HCT116 (cell line): ENCODE results near the gene ZYX. TPM values are rescaled to one million over a fixed set of nuclear protein-coding genes. Genes with fewer than 3 reads are reported as not detected.

Source experiments
- ATAC-seq: fragments of 200-7000 bp; cut with Tn5 transposase; 2 replicates; pipeline ENCODE4 v1.9.1; 2020; ENCODE audit warnings: mild to moderate bottlenecking, moderate library complexity
- BruUV-seq: library from RNA; stranded (reverse); fragments of 400-500 nt; replicated peaks from 2 replicates; lab custom pipeline; 2021; lab: Mats Ljungman, UMichigan
- CTCF ChIA-PET: fragments of 300-600 bp; sonication (Branson Sonifier 250); formaldehyde crosslinking; loops from one replicate; lab custom pipeline; 2021; ENCODE audit warnings: antibody characterized with exemption; lab: Charles Lee
- POLR2A ChIA-PET: fragments of 300-600, 350-600 bp; sonication (Branson Sonifier 250); formaldehyde crosslinking; loops from one replicate; lab custom pipeline; 2021; ENCODE audit warnings: antibody characterized with exemption; lab: Charles Lee
- RAD21 ChIA-PET, 2 experiments: fragments of 300-600 bp; sonication (Branson Sonifier 250); formaldehyde crosslinking; loops; one replicate each; lab custom pipeline; 2023; ENCODE audit warnings: low total read pairs in 2 of 2; ENCODE audit not compliant: uncharacterized antibody in 2 of 2, unreplicated experiment in 2 of 2, low non-redundant PET in 1 of 2; lab: Charles Lee
- DNase-seq: peaks from one replicate; pipeline ENCODE4 v3.0.0-alpha.2; 2010; ENCODE audit warnings: low read depth, low spot score
- H2AFZ ChIP-seq: fragments of 200-600 bp; shearing (Covaris generic), sonication (generic); 2 replicates; pipeline ENCODE4 v1.6.1; 2017; ENCODE audit warnings: low read depth, mixed run types, mixed read lengths, antibody characterized with exemption, low read length; ENCODE audit not compliant: poor library complexity, severe bottlenecking
- H3K27ac ChIP-seq: 2 replicates; pipeline ENCODE4 v1.5.1; 2012; ENCODE audit warnings: low read depth, low read length
- H3K27me3 ChIP-seq: fragments of 200-600 bp; sonication (generic); 2 replicates; pipeline ENCODE4 v1.6.1; 2016; ENCODE audit warnings: mixed run types, low read length, mixed read lengths; ENCODE audit not compliant: insufficient read depth
- H3K36me3 ChIP-seq, 2 experiments: fragments of 200-500 bp in 1 of 2; fragments of 200-600 bp in 1 of 2; sonication (Bioruptor generic) in 1 of 2; sonication (generic) in 1 of 2; 2 replicates each; pipeline versions ENCODE4 v1.5.1 to v1.6.1; 2014 to 2016; ENCODE audit warnings: low read length in 2 of 2, inconsistent platforms in 1 of 2, mixed read lengths in 1 of 2, mixed run types in 1 of 2; ENCODE audit not compliant: insufficient read depth in 2 of 2, control insufficient read depth in 1 of 2
- H3K4me1 ChIP-seq, 2 experiments: fragments of 200-600 bp in 1 of 2; sonication (generic) in 1 of 2; 2 replicates each; pipeline versions ENCODE4 v1.5.1 to v1.6.1; 2012 to 2017; ENCODE audit warnings: low read length in 2 of 2, inconsistent platforms in 1 of 2, mild to moderate bottlenecking in 1 of 2, mixed read lengths in 1 of 2, mixed run types in 1 of 2, moderate library complexity in 1 of 2; ENCODE audit not compliant: insufficient read depth in 2 of 2, control insufficient read depth in 1 of 2
- H3K4me2 ChIP-seq: fragments of 200-600 bp; sonication (generic); 2 replicates; pipeline ENCODE4 v1.6.1; 2017; ENCODE audit warnings: mixed run types, low read length, mixed read lengths
- H3K4me3 ChIP-seq, 2 experiments: fragments of 200-600 bp in 1 of 2; sonication (generic) in 1 of 2; replicated peaks in 1 of 2; 2 replicates each; pipeline ENCODE4 v1.5.1; 2011 to 2016; ENCODE audit warnings: low read length in 2 of 2, control low read depth in 1 of 2, low read depth in 1 of 2, mild to moderate bottlenecking in 1 of 2, mixed read lengths in 1 of 2, mixed run types in 1 of 2
- H3K79me2 ChIP-seq: fragments of 200-600 bp; sonication (generic); 2 replicates; pipeline ENCODE4 v1.6.1; 2017; ENCODE audit warnings: mild to moderate bottlenecking, mixed run types, low read length, moderate library complexity, mixed read lengths; ENCODE audit not compliant: insufficient read depth
- H3K9ac ChIP-seq: fragments of 200-600 bp; sonication (generic); 2 replicates; pipeline ENCODE4 v1.6.1; 2016; ENCODE audit warnings: low read length, mixed read lengths
- H3K9me2 ChIP-seq: fragments of 200-600 bp; sonication (generic), shearing (Covaris generic); 2 replicates; pipeline ENCODE4 v1.6.1; 2017; ENCODE audit warnings: mixed run types, mild to moderate bottlenecking, moderate library complexity; ENCODE audit not compliant: insufficient read depth
- H3K9me3 ChIP-seq, 2 experiments: fragments of 200-500 bp in 1 of 2; fragments of 200-600 bp in 1 of 2; sonication (Bioruptor generic) in 1 of 2; sonication (generic) in 1 of 2; 2 replicates each; pipeline ENCODE4 v1.6.1; 2014 to 2017; ENCODE audit warnings: low read length in 2 of 2, mixed read lengths in 2 of 2, inconsistent platforms in 1 of 2, low read depth in 1 of 2, mild to moderate bottlenecking in 1 of 2, mixed run types in 1 of 2, moderate library complexity in 1 of 2; ENCODE audit not compliant: control insufficient read depth in 1 of 2, insufficient read depth in 1 of 2
- H4K20me1 ChIP-seq: fragments of 200-600 bp; sonication (generic), shearing (Covaris generic); 2 replicates; pipeline ENCODE4 v1.6.1; 2017; ENCODE audit warnings: mixed run types, mild to moderate bottlenecking, moderate library complexity; ENCODE audit not compliant: insufficient read depth
- CTCF ChIP-seq, 3 experiments: fragments of 200-600 bp in 1 of 3; sonication (generic) in 1 of 3; IDR thresholded peaks in 2 of 3; conservative IDR thresholded peaks in 1 of 3; 2 replicates each; pipeline ENCODE4 v1.5.1; 2012 to 2017; ENCODE audit warnings: low read depth in 2 of 3, low read length in 2 of 3, antibody characterized with exemption in 1 of 3, borderline replicate concordance in 1 of 3, control low read depth in 1 of 3, mild to moderate bottlenecking in 1 of 3, mixed read lengths in 1 of 3, mixed run types in 1 of 3, moderate library complexity in 1 of 3; ENCODE audit not compliant: insufficient read depth in 1 of 3
- POLR2AphosphoS5 ChIP-seq: IDR thresholded peaks from 2 replicates; pipeline ENCODE4 v1.6.1; 2011; ENCODE audit warnings: mild to moderate bottlenecking, low read depth, low read length, moderate library complexity
- RAD21 ChIP-seq: IDR thresholded peaks from 2 replicates; pipeline ENCODE4 v1.6.1; 2012; ENCODE audit warnings: low read depth, mild to moderate bottlenecking
- YY1 ChIP-seq: IDR thresholded peaks from 2 replicates; pipeline ENCODE4 v1.6.1; 2011; ENCODE audit warnings: low read length, low read depth, moderate library complexity, mild to moderate bottlenecking; ENCODE audit not compliant: insufficient replicate concordance; ENCODE audit errors: extremely low read depth
- ZBTB33 ChIP-seq: IDR thresholded peaks from 2 replicates; pipeline ENCODE4 v1.6.1; 2011; ENCODE audit warnings: mild to moderate bottlenecking, low read length, moderate library complexity; ENCODE audit not compliant: insufficient replicate concordance; ENCODE audit errors: extremely low read depth
- intact Hi-C: fragments of 100-400 bp; cut with micrococcal nuclease; formaldehyde crosslinking; loops from 2 replicates; pipeline ENCODE4 v1.10.0; 2022
- total RNA-seq: library from RNA; stranded (reverse); gene quantifications from one replicate; pipeline ENCODE4 v1.2.1, GENCODE V29; 2021; ENCODE audit not compliant: unreplicated experiment
- TF ChIP-seq, protein P1 (sequence below): IDR thresholded peaks from 2 replicates; pipeline ENCODE4 v1.6.1; 2012

ZYX gene
- total RNA-seq, 1 experiment from 2014 or later, result 144 TPM

GRCh38 chr7:143379611-143380259 lies 1.4 kb upstream of the ZYX start:
- ChIA-PET CTCF (interaction anchor here (0.7 to 1.9 kb wide), 16 partner anchors 8 to 139 kb away, joined by 3 to 13 read pairs (median 4); partner anchors contain the start of genes CASP2, EPHA1 and GSTK1), RAD21 (no interaction called here), POLR2A (interaction anchor here (1.0 kb wide), 1 partner anchor 10 kb away, joined by 3 read pairs; no protein-coding TSS in a partner anchor)
- peaks cover 46% of the 10 kb centered on the region for H3K79me2 ChIP-seq
- H3K4me1 ChIP-seq, result peaks cover 13 to 36% of the 10 kb centered on the region in 2 experiments
- no peak overlapping the region for H2AFZ ChIP-seq
- H3K36me3 ChIP-seq, result peaks cover 5 to 9% of the 10 kb centered on the region in 2 experiments; a peak in 2 of 4 replicates
- peak overlapping the region; percentile 98 for H3K4me2 ChIP-seq
- peak overlapping the region; percentile 73 to 93 for H3K4me3 ChIP-seq
- H4K20me1 ChIP-seq, result no peaks in the 10 kb centered on the region
- no peaks in the 10 kb centered on the region for H3K27me3 ChIP-seq
- TF ChIP-seq CTCF (IDR thresholded peaks at IDR 0.05 in 2 of 3, conservative IDR thresholded peaks at IDR 0.05 in 1 of 3; ENCODE audit: borderline replicate concordance in 1 of 3, insufficient read depth in 1 of 3, low read depth in 2 of 3, low read length in 2 of 3) (no peak), RAD21 (no peak)
- TF ChIP-seq, protein P1, sequence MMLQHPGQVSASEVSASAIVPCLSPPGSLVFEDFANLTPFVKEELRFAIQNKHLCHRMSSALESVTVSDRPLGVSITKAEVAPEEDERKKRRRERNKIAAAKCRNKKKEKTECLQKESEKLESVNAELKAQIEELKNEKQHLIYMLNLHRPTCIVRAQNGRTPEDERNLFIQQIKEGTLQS, result no peak
- ATAC-seq, result no peak
- no peaks in the 10 kb centered on the region for H3K9me2 ChIP-seq
- no peaks in the 10 kb centered on the region for H3K9me3 ChIP-seq
- H3K9ac ChIP-seq, result peak overlapping the region; percentile 93
- peak overlapping the region; percentile 96 for H3K27ac ChIP-seq
- peak; percentile 16 for DNase-seq
- BruUV-seq, result no TSS peak
- intact Hi-C loops, result no loop called here

DNA sequence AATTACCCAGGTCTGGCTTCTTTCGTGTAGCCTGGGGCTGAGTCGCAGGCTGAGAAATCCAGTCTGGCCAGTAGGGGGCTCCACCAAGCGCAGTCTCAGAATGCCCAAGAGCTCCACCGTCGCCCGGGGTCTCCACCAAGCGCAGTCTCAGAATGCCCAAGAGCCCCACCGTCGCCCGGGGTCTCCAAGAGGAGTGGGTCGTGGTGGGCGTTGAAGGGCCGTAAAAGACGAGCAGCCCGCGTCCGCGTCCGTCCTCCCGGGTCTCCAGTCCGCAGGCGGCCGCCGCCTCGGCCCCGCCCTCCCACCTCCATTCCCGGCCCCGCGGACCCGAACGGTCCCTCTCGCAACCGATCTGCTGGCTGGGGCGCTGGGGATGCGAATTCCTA lies 892 bp upstream of the ZYX start:
- Histone ChIP-seq H3K9me2 (no peaks in the 10 kb centered on the region), H3K4me1 (peaks cover 13 to 32% of the 10 kb centered on the region in 2 experiments), H3K9ac (peak overlapping the region; percentile 93), H3K9me3 (no peaks in the 10 kb centered on the region), H3K4me3 (peak overlapping the region; percentile 73 to 93), H3K4me2 (peak overlapping the region; percentile 98), H4K20me1 (no peaks in the 10 kb centered on the region), H3K79me2 (peaks cover 51% of the 10 kb centered on the region), H2AFZ (no peak overlapping the region), H3K36me3 (peaks cover 5 to 9% of the 10 kb centered on the region in 2 experiments; a peak in 2 of 4 replicates), H3K27me3 (no peaks in the 10 kb centered on the region), H3K27ac (peak overlapping the region; percentile 96)
- ATAC-seq, result peak; percentile 63
- POLR2A ChIA-PET, result interaction anchor here (1.0 kb wide), 1 partner anchor 10 kb away, joined by 3 read pairs; no protein-coding TSS in a partner anchor
- intact Hi-C loops, result no loop called here
- DNase-seq, result peak; percentile 61
- peak; percentile 11 for TF ChIP-seq YY1
- no peak for TF ChIP-seq ZBTB33
- peak; percentile 32; the same call in 1 of the 2 replicates for TF ChIP-seq POLR2AphosphoS5
- peak in 2 of 3 experiments; percentile 80 to 87; a peak in 4 of 6 replicates for TF ChIP-seq CTCF (IDR thresholded peaks at IDR 0.05 in 2 of 3, conservative IDR thresholded peaks at IDR 0.05 in 1 of 3; ENCODE audit: borderline replicate concordance in 1 of 3, insufficient read depth in 1 of 3, low read depth in 2 of 3, low read length in 2 of 3)
- RAD21 ChIA-PET, result interaction anchor here in 1 of 2 experiments (0.8 kb wide), 1 partner anchor 29 kb away, joined by 5 read pairs; the partner anchor contains the start of gene EPHA1
- CTCF ChIA-PET, result interaction anchor here (0.7 to 1.9 kb wide), 16 partner anchors 8 to 140 kb away, joined by 3 to 13 read pairs (median 4); partner anchors contain the start of genes CASP2, EPHA1 and GSTK1
- BruUV-seq, result TSS peak; percentile 62
